HEK293 (cell line): ENCODE results near the gene AFF3.

Source experiments
- CTCF ChIA-PET: fragments of 350-600 bp; formaldehyde crosslinking; extraction: SDS; loops from one replicate; lab custom pipeline; 2021; ENCODE audit warnings: antibody characterized with exemption; lab: Yijun Ruan, JAX
- POLR2A ChIA-PET: fragments of 300-600 bp; formaldehyde crosslinking; extraction: SDS; loops from one replicate; lab custom pipeline; 2020; ENCODE audit warnings: antibody characterized with exemption, inconsistent platforms; lab: Yijun Ruan, JAX
- H3K27ac ChIP-seq: fragments of 200-500 bp; sonication (Bioruptor generic); 2 replicates; pipeline ENCODE4 v1.5.1; 2014; ENCODE audit warnings: low read depth, low read length, control low read depth, inconsistent platforms; ENCODE audit errors: extremely low read depth
- H3K36me3 ChIP-seq, 2 experiments: fragments of 200-500 bp in 1 of 2; sonication (Bioruptor generic) in 1 of 2; 1 replicate in 1 of 2; 2 replicates in 1 of 2; pipeline ENCODE4 v1.5.1; 2014 to 2017; ENCODE audit warnings: inconsistent platforms in 2 of 2, low read length in 2 of 2; ENCODE audit not compliant: control insufficient read depth in 2 of 2, insufficient read depth in 1 of 2
- H3K4me1 ChIP-seq: fragments of 200-500 bp; sonication (Bioruptor generic); 2 replicates; pipeline ENCODE4 v1.5.1; 2014; ENCODE audit warnings: mild to moderate bottlenecking, low read length, inconsistent platforms; ENCODE audit not compliant: control insufficient read depth, insufficient read depth
- H3K4me3 ChIP-seq: 2 replicates; pipeline ENCODE4 v1.5.1; 2011; ENCODE audit warnings: low read depth, mild to moderate bottlenecking, control low read depth, low read length, moderate library complexity
- H3K9me3 ChIP-seq: fragments of 200-500 bp; sonication (Bioruptor generic); 2 replicates; pipeline ENCODE4 v1.5.1; 2014; ENCODE audit warnings: low read depth, low read length, inconsistent platforms; ENCODE audit not compliant: control insufficient read depth, insufficient read depth
- EGR2 ChIP-seq: fragments of 450-650 bp; formaldehyde crosslinking; IDR thresholded peaks from 2 replicates; pipeline ENCODE4 v1.5.1; 2016; ENCODE audit warnings: low read depth, missing biosample characterization, missing genetic modification characterization
- KLF8 ChIP-seq: fragments of 450-650 bp; formaldehyde crosslinking; IDR thresholded peaks from 2 replicates; pipeline ENCODE4 v1.5.1; 2016; ENCODE audit warnings: missing biosample characterization, missing genetic modification characterization
- OVOL3 ChIP-seq: fragments of 450-650 bp; formaldehyde crosslinking; IDR thresholded peaks from 2 replicates; pipeline ENCODE4 v1.5.1; 2016; ENCODE audit warnings: missing biosample characterization, missing genetic modification characterization
- REPIN1 ChIP-seq: fragments of 450-650 bp; formaldehyde crosslinking; IDR thresholded peaks from 2 replicates; pipeline ENCODE4 v1.5.1; 2017; ENCODE audit warnings: missing biosample characterization, missing genetic modification characterization, low read depth
- YY1 ChIP-seq: fragments of 450-650 bp; formaldehyde crosslinking; IDR thresholded peaks from 2 replicates; pipeline ENCODE4 v1.5.1; 2018; ENCODE audit warnings: missing biosample characterization, missing genetic modification characterization
- ZBTB49 ChIP-seq: fragments of 450-650 bp; formaldehyde crosslinking; IDR thresholded peaks from 2 replicates; pipeline ENCODE4 v1.5.1; 2016; ENCODE audit warnings: missing biosample characterization, missing genetic modification characterization, low read depth
- ZBTB8A ChIP-seq: fragments of 450-650 bp; formaldehyde crosslinking; IDR thresholded peaks from 2 replicates; pipeline ENCODE4 v1.5.1; 2016; ENCODE audit warnings: missing biosample characterization, missing genetic modification characterization
- ZEB2 ChIP-seq: fragments of 450-650 bp; formaldehyde crosslinking; IDR thresholded peaks from 2 replicates; pipeline ENCODE4 v1.5.1; 2016; ENCODE audit warnings: missing biosample characterization, missing genetic modification characterization
- ZIC2 ChIP-seq: fragments of 450-650 bp; formaldehyde crosslinking; IDR thresholded peaks from 2 replicates; pipeline ENCODE4 v1.5.1; 2016; ENCODE audit warnings: missing biosample characterization, missing genetic modification characterization
- ZNF112 ChIP-seq: fragments of 450-650 bp; formaldehyde crosslinking; IDR thresholded peaks from 2 replicates; pipeline ENCODE4 v1.5.0; 2017; ENCODE audit warnings: missing biosample characterization, missing genetic modification characterization
- ZNF140 ChIP-seq: fragments of 450-650 bp; formaldehyde crosslinking; IDR thresholded peaks from 2 replicates; pipeline ENCODE4 v1.5.1; 2016; ENCODE audit warnings: missing biosample characterization, missing genetic modification characterization
- ZNF239 ChIP-seq: fragments of 450-650 bp; formaldehyde crosslinking; IDR thresholded peaks from 2 replicates; pipeline ENCODE4 v1.5.1; 2016; ENCODE audit warnings: missing biosample characterization, missing genetic modification characterization
- ZNF292 ChIP-seq: fragments of 450-650 bp; formaldehyde crosslinking; IDR thresholded peaks from 2 replicates; pipeline ENCODE4 v1.5.1; 2016; ENCODE audit warnings: low read depth, missing biosample characterization, missing genetic modification characterization, borderline replicate concordance
- ZNF426 ChIP-seq: fragments of 450-650 bp; formaldehyde crosslinking; IDR thresholded peaks from 2 replicates; pipeline ENCODE4 v1.5.1; 2017; ENCODE audit warnings: missing biosample characterization, missing genetic modification characterization, mild to moderate bottlenecking, inconsistent platforms, moderate library complexity
- ZNF529 ChIP-seq: fragments of 450-650 bp; formaldehyde crosslinking; IDR thresholded peaks from 2 replicates; pipeline ENCODE4 v1.5.1; 2017; ENCODE audit warnings: missing genetic modification characterization, missing biosample characterization; ENCODE audit not compliant: insufficient replicate concordance
- ZNF549 ChIP-seq: fragments of 450-650 bp; IDR thresholded peaks from 2 replicates; pipeline ENCODE4 v1.5.1; 2018; ENCODE audit warnings: missing biosample characterization, missing genetic modification characterization, mild to moderate bottlenecking, inconsistent platforms, moderate library complexity
- ZNF610 ChIP-seq: fragments of 450-650 bp; formaldehyde crosslinking; IDR thresholded peaks from 2 replicates; pipeline ENCODE4 v1.5.1; 2016; ENCODE audit warnings: missing biosample characterization, missing genetic modification characterization, borderline replicate concordance
- ZSCAN23 ChIP-seq: fragments of 450-650 bp; formaldehyde crosslinking; IDR thresholded peaks from 2 replicates; pipeline ENCODE4 v1.5.1; 2016; ENCODE audit warnings: missing biosample characterization, missing genetic modification characterization
- TF ChIP-seq, protein P1 (sequence below): fragments of 450-650 bp; formaldehyde crosslinking; IDR thresholded peaks from 2 replicates; pipeline ENCODE4 v1.5.1; 2017; ENCODE audit warnings: missing biosample characterization, mild to moderate bottlenecking, missing genetic modification characterization, moderate library complexity
- TF ChIP-seq, protein P2 (sequence below): fragments of 450-650 bp; formaldehyde crosslinking; IDR thresholded peaks from 2 replicates; pipeline ENCODE4 v1.5.1; 2017; ENCODE audit warnings: missing biosample characterization, missing genetic modification characterization
- TF ChIP-seq, protein P3 (sequence below): fragments of 450-650 bp; IDR thresholded peaks from 2 replicates; pipeline ENCODE4 v1.5.1; 2018; ENCODE audit warnings: missing biosample characterization, missing genetic modification characterization

Gene AFF3

GRCh38 chr2:99841749-99842148, 300.6 kb downstream of the AFF3 start (continued):
- TF ChIP-seq ZNF140 (tag by site-specific recombination) (no peak), ZNF112 (tag by site-specific recombination) (no peak), ZEB2 (no peak), KLF8 (tag by site-specific recombination) (no peak)

- Histone ChIP-seq H3K4me3 (no peak overlapping the region), H3K4me1 (no peaks in the 10 kb centered on the region), H3K9me3 (no peaks in the 10 kb centered on the region), H3K27ac (no peak overlapping the region), H3K36me3 (no peaks in the 10 kb centered on the region)
- ChIA-PET POLR2A (no interaction called here), CTCF (interaction anchor here (0.7 kb wide), 1 partner anchor 12 kb away, joined by 3 read pairs; no protein-coding TSS in a partner anchor)
- TF ChIP-seq ZNF610 (no peak), ZNF549 (tag by site-specific recombination) (no peak), ZBTB8A (no peak), REPIN1 (tag by site-specific recombination) (no peak), ZNF239 (tag by site-specific recombination) (no peak), OVOL3 (tag by site-specific recombination) (no peak), ZIC2 (no peak), ZNF292 (no peak), YY1 (no peak), ZNF426 (tag by site-specific recombination) (no peak), ZSCAN23 (no peak), ZBTB49 (tag by site-specific recombination) (no peak), EGR2 (tag by site-specific recombination) (no peak), ZNF529 (tag by site-specific recombination) (no peak)
- TF ChIP-seq, protein P1, sequence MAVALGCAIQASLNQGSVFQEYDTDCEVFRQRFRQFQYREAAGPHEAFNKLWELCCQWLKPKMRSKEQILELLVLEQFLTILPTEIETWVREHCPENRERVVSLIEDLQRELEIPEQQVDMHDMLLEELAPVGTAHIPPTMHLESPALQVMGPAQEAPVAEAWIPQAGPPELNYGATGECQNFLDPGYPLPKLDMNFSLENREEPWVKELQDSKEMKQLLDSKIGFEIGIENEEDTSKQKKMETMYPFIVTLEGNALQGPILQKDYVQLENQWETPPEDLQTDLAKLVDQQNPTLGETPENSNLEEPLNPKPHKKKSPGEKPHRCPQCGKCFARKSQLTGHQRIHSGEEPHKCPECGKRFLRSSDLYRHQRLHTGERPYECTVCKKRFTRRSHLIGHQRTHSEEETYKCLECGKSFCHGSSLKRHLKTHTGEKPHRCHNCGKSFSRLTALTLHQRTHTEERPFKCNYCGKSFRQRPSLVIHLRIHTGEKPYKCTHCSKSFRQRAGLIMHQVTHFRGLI (tag by site-specific recombination), result no peak
- TF ChIP-seq, protein P2, sequence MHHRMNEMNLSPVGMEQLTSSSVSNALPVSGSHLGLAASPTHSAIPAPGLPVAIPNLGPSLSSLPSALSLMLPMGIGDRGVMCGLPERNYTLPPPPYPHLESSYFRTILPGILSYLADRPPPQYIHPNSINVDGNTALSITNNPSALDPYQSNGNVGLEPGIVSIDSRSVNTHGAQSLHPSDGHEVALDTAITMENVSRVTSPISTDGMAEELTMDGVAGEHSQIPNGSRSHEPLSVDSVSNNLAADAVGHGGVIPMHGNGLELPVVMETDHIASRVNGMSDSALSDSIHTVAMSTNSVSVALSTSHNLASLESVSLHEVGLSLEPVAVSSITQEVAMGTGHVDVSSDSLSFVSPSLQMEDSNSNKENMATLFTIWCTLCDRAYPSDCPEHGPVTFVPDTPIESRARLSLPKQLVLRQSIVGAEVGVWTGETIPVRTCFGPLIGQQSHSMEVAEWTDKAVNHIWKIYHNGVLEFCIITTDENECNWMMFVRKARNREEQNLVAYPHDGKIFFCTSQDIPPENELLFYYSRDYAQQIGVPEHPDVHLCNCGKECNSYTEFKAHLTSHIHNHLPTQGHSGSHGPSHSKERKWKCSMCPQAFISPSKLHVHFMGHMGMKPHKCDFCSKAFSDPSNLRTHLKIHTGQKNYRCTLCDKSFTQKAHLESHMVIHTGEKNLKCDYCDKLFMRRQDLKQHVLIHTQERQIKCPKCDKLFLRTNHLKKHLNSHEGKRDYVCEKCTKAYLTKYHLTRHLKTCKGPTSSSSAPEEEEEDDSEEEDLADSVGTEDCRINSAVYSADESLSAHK (tag by site-specific recombination), result no peak
- TF ChIP-seq, protein P3, sequence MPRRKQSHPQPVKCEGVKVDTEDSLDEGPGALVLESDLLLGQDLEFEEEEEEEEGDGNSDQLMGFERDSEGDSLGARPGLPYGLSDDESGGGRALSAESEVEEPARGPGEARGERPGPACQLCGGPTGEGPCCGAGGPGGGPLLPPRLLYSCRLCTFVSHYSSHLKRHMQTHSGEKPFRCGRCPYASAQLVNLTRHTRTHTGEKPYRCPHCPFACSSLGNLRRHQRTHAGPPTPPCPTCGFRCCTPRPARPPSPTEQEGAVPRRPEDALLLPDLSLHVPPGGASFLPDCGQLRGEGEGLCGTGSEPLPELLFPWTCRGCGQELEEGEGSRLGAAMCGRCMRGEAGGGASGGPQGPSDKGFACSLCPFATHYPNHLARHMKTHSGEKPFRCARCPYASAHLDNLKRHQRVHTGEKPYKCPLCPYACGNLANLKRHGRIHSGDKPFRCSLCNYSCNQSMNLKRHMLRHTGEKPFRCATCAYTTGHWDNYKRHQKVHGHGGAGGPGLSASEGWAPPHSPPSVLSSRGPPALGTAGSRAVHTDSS, result no peak
These were observed 301.6 kb downstream of the AFF3 start for GRCh38 chr2:99840831-99841230.
